B cell (primary cell): ENCODE data around the gene BZW1.

Source experiments
- CTCF ChIP-seq: fragments of 200-600 bp; IDR thresholded peaks from one replicate; pipeline ENCODE4 v1.8.0; 2022; ENCODE audit warnings: antibody characterized with exemption, mild to moderate bottlenecking
- EZH2 ChIP-seq: IDR thresholded peaks from 2 replicates; pipeline ENCODE4 v1.6.1; 2012; ENCODE audit warnings: borderline replicate concordance, low read depth, mild to moderate bottlenecking, moderate library complexity, low read length; ENCODE audit not compliant: insufficient read depth, poor library complexity, severe bottlenecking

- TF ChIP-seq CTCF (no peak), EZH2 (no peak)
Observed at GRCh38 chr2:200839513-200839912, 27.8 kb downstream of the BZW1 start.
